ENCODE measurements around the gene IFI27L1.

- no peak for TF ChIP-seq EZH2 (IDR thresholded peaks at IDR 0.05)
- no peak for TF ChIP-seq REST (IDR thresholded peaks at IDR 0.05; ENCODE audit: low read depth)
- no peak for TF ChIP-seq CTCF (IDR thresholded peaks at IDR 0.05 in 2 of 3, conservative IDR thresholded peaks at IDR 0.05 in 1 of 3; ENCODE audit: borderline replicate concordance in 1 of 3, insufficient read depth in 1 of 3, low read depth in 2 of 3, low read length in 2 of 3)
- TF ChIP-seq ELF1 (IDR thresholded peaks at IDR 0.05; ENCODE audit: borderline replicate concordance, low read depth) = no peak
- TF ChIP-seq POLR2AphosphoS5 (IDR thresholded peaks at IDR 0.05; ENCODE audit: low read depth, low read length) = no peak
Measured at GRCh38 chr14:94043111-94043755, 37.9 kb upstream of the IFI27L1 start.

Data from HCT116 (cell line).